Cortex of kidney (tissue), 1 donor: Measurements from ENCODE around the gene USP27X.

ENCODE experiments used
- DNase-seq: peaks from one replicate; lab custom pipeline; 2025; lab: John Stamatoyannopoulos, UW

USP27X gene

DNA sequence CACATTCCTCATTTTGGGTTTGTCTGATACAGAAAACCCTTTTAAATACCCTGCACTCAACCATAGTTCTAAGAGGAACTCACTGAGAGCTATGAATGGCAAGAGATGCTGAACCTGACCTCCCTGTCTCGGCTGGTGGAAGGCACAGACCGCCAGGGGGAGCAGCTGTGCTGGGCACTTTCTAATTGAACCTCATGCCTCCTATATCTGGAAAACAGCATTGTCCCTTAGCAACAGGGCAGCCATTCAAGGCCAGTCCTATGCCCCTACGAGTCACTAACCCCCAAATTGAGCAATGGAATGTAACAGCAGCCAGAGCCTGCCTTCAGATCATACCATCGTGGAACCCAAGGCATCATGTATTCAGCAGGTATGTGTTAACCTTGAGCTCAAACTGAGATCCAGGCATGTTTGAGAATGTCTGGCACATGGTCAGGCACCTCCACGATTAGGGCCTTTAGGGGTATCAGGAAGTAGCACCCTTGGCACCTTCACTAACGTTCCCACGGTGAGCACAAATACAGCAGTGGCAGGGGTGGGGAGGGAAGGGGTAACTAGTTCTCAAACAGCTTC lies 5.1 kb downstream of the USP27X start:
- no peak for DNase-seq

GRCh38 chrX:49892542-49892941 lies 13.3 kb downstream of the USP27X start:
- DNase-seq = no peak

DNA sequence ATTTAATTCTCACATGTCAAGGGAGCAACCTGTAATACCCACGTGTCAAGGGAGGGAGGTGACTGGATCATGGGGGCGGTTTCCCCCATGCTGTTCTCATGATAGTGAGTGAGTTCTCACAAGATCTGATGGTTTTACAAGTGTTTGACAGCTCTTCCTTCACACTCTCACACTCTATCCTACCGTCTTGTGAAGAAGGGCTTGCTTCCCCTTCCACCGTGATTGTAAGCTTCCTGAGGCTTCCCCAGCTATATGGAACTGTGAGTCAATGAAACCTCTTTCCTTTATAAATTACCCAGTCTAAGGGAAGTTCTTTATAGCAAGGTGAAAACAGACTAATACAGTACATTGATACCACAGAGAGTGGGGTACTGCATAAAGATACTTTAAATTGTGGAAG lies 17.7 kb downstream of the USP27X start:
- no peak for DNase-seq

- DNase-seq = no peak
These were observed 21.8 kb downstream of the USP27X start for GRCh38 chrX:49901048-49901447.

DNA sequence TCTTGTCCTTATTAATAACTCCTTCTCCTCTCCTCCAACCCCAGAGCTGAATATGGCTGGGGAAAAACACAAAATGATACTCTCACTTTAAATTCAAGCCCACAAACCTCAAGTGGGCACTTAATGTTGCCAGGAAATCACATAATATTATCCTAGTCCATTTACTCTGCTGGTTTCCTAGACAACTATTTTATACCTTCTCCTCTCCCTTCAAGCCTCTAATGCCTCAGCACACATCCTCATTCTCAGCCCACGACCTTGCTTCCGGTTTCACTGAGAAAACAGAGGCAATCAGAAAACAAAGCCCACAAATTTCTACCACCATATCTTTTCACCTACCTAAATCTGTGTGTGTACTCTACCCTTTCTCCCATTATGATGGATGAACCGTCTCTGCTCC lies 31.1 kb downstream of the USP27X start:
- DNase-seq = no peak

GRCh38 chrX:49912086-49912485 lies 32.8 kb downstream of the USP27X start:
- no peak for DNase-seq

GRCh38 chrX:49912861-49913260 lies 33.6 kb downstream of the USP27X start:
- DNase-seq = no peak

DNA sequence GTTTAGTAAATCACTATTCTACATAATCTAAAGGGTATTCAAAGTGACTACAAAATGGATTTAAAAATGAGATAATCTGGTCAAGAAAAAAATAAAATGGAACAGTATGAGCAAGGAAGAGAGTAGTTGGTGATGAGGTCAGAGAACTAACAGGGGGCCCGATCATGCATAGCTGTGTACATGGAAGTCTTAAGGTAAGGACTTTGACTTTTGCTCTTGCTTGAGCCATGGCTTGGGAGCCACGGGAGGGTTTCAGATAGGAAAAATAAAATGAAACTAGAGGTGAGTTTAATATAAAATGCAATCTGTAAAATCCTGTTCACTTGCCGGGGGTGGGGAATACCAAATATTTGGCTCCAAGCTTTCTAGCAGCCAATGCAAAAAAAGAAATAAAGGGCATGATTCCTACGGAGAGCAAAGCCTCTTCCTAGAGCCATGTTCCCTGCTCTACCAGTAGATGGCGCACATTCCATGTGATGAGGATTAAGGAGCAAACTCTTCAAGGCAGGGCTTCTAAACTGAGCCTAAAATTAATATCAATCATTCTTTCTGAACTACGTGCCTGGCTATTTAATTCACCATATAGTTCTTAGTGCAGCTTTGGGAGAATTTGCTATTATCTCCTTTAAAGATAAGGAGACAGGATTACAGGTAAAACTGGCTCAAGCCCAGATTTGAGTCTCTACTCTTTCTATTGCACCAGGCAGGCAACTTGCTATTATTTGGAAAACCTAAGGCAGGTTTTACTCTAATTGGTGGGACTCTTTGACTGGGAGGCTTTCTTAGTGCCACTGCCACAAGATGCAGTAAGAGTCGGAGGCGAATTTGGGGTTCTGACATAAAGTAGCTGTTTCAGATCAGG lies 36.3 kb downstream of the USP27X start:
- DNase-seq = no peak

DNA sequence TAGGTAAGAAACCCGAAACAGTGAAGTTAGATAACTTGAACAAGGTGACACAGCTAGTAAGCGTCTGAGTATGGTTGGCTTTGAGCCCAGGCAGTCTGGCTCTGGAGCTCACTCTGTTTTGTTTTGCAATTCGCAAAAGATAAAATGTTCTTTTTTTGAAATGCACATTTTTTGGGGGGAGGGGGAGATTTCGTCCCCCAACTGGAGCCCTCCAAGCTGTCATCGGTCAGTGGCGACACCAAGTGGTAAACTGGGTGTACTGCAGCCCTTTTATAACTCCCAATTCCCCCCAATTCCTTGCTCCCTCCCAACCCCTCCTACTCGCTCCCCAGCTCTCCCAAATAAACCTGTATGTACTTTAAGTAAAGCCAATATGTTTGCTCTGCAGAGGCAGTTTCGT lies 40.3 kb downstream of the USP27X start:
- no peak for DNase-seq

- no peak for DNase-seq
These were observed 41.8 kb downstream of the USP27X start for GRCh38 chrX:49921109-49921508.

GRCh38 chrX:49922291-49923241 lies 43.3 kb downstream of the USP27X start, which contains the start of gene CLCN5:
CLCN5 (plus strand) TSS chrX:49922596; CDS start chrX:49925299, 2,703 bp downstream.
- DNase-seq = peak; percentile 36

- no peak for DNase-seq
These were observed 45.9 kb downstream of the USP27X start for GRCh38 chrX:49925176-49925575.

DNA sequence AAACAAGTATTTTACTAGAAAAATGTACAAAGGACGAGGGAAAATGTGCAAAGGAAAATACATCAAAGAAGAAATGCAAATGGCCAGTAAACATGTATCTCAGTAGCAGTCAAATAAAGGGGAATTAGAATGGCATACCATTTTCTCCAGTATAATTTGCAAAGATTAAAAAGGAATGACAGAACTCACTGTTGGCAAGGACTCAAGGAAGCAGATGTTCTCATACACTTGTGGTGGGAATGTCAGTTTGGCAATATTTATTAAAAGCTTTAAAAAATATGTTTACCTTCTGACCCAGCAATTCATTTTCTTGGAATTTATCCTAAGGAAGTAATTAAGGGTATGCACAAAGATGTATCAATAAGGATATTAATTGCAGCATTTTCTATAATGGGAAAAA lies 50.8 kb downstream of the USP27X start:
- DNase-seq = no peak
